ENCODE data around the gene BGN.
A peak's percentile ranks its signal among the peaks of the same experiment; 100 is the strongest.

BGN gene

DNA sequence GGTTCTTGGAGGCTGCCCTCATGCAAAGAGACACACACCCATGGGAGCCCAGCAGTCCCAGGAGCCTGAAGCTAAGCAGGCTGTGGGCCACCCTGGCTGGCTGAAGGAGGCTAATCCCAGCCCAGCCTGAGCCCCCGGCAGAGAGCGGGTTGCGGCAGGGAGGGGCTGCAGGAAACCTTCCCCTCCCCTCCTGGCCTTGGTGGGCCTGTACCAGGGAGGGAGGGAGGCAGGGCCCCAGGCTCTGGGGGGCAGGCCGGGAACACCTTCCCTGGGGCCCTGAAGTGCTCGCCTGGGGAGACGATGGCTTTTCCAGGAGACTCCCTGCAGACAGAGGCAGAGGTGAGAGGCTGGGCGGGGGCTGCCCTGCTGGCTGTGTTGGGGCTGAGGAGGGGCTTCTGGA lies 3.7 kb downstream of the BGN start:
- Histone ChIP-seq H3K4me3 (ENCODE audit: low read depth, low read length) (peak overlapping the region; percentile 29), H3K27me3 (replicated peaks) (no peaks in the 10 kb centered on the region)
- TF ChIP-seq, protein P1, sequence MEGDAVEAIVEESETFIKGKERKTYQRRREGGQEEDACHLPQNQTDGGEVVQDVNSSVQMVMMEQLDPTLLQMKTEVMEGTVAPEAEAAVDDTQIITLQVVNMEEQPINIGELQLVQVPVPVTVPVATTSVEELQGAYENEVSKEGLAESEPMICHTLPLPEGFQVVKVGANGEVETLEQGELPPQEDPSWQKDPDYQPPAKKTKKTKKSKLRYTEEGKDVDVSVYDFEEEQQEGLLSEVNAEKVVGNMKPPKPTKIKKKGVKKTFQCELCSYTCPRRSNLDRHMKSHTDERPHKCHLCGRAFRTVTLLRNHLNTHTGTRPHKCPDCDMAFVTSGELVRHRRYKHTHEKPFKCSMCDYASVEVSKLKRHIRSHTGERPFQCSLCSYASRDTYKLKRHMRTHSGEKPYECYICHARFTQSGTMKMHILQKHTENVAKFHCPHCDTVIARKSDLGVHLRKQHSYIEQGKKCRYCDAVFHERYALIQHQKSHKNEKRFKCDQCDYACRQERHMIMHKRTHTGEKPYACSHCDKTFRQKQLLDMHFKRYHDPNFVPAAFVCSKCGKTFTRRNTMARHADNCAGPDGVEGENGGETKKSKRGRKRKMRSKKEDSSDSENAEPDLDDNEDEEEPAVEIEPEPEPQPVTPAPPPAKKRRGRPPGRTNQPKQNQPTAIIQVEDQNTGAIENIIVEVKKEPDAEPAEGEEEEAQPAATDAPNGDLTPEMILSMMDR (IDR thresholded peaks at IDR 0.05; ENCODE audit: low read depth, low read length, missing control alignments) = no peak

DNA sequence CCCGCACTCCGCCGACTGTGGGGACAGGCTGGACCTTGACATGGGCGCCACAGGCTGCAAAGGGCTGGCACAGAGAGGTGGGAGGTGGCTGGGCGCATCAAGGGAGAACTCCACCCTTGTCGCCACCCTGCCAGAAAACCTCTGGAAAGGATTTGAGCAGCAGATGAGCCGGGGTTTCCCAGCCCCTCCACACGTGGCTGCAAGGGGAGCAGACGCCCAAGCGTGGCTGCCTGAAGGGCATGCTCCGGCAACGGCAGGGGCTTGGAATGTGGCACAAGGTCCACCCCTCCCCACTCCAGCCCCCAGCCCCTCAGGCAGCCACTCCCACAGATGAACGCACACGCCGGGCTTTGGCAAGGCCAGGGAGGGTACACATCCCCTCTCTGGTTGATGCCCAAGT lies 4.6 kb downstream of the BGN start:
- in situ Hi-C loops (cut with HindIII; ENCODE audit: low pct_ligation_motif_present, low sequenced_read_pairs) = no loop called here
- Histone ChIP-seq H3K27me3 (replicated peaks) (no peaks in the 10 kb centered on the region), H3K27ac (no peak overlapping the region), H3K4me3 (ENCODE audit: low read depth, low read length) (peak overlapping the region; percentile 30), H3K36me3 (replicated peaks) (no peaks in the 10 kb centered on the region)
- TF ChIP-seq, protein P1 (IDR thresholded peaks at IDR 0.05; ENCODE audit: low read depth, low read length, missing control alignments) = no peak
- no peak for DNase-seq

More for the DNA sequence above, 3.7 kb downstream of the BGN start:
- in situ Hi-C loops (cut with HindIII; ENCODE audit: low pct_ligation_motif_present, low sequenced_read_pairs) = no loop called here
- DNase-seq = no peak
- no peak overlapping the region for H3K27ac ChIP-seq
- no peaks in the 10 kb centered on the region for H3K36me3 ChIP-seq (replicated peaks)

- Histone ChIP-seq H3K36me3 (replicated peaks) (peaks cover 3% of the 10 kb centered on the region), H3K27me3 (replicated peaks) (no peaks in the 10 kb centered on the region), H3K27ac (no peak overlapping the region), H3K4me3 (ENCODE audit: low read depth, low read length) (peak overlapping the region; percentile 30)
- DNase-seq = no peak
- TF ChIP-seq, protein P1 (IDR thresholded peaks at IDR 0.05; ENCODE audit: low read depth, low read length, missing control alignments) = no peak
- in situ Hi-C loops (cut with HindIII; ENCODE audit: low pct_ligation_motif_present, low sequenced_read_pairs) = no loop called here
These were observed 5.1 kb downstream of the BGN start for GRCh38 chrX:153499876-153500275.

DNA sequence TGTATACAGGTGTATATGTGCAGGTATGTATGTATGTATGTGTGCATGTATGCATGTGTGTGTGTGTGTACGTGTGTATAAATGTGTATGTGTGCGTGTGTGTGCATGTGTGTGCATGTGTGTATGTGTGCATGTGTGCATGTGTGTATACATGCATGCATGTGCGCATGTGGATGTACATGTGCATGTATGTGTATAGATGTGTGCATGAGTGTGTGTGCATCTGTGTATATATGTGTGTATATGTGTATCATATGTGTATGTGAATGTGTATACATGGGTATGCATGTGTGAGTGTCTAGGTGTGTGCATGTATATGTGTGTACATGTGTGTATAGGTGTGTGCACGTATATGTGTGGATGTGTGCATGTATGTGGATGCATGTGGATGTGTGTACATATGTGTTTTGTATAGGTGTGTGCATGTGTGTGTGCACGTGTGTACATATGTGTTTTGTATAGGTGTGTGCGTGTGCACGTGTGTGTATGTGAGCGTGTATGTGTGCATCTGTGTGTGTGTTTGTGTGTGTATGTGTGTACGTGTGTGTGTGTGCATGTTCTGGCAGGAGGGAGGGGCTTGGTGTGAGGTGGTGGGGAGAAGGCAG lies 6.0 kb downstream of the BGN start:
- no peak overlapping the region for H3K27ac ChIP-seq
- in situ Hi-C loops (cut with HindIII; ENCODE audit: low pct_ligation_motif_present, low sequenced_read_pairs) = no loop called here
- no peaks in the 10 kb centered on the region for H3K27me3 ChIP-seq (replicated peaks)
- H3K36me3 ChIP-seq (replicated peaks) = peaks cover 3% of the 10 kb centered on the region
- no peak overlapping the region for H3K4me3 ChIP-seq (ENCODE audit: low read depth, low read length)
- DNase-seq = no peak
- TF ChIP-seq, protein P1 (IDR thresholded peaks at IDR 0.05; ENCODE audit: low read depth, low read length, missing control alignments) = no peak

- H3K36me3 ChIP-seq (replicated peaks) = peaks cover 3% of the 10 kb centered on the region
These were observed 6.8 kb downstream of the BGN start for GRCh38 chrX:153501530-153501929.

More at GRCh38 chrX:153501530-153501929, 6.8 kb downstream of the BGN start:
- TF ChIP-seq, protein P1 (IDR thresholded peaks at IDR 0.05; ENCODE audit: low read depth, low read length, missing control alignments) = no peak
- in situ Hi-C loops (cut with HindIII; ENCODE audit: low pct_ligation_motif_present, low sequenced_read_pairs) = no loop called here
- Histone ChIP-seq H3K27me3 (replicated peaks) (no peaks in the 10 kb centered on the region), H3K27ac (no peak overlapping the region), H3K4me3 (ENCODE audit: low read depth, low read length) (no peak overlapping the region)
- DNase-seq = no peak

Measured in brain microvascular endothelial cell (primary cell).